AG04449 (cell line): ENCODE measurements around the gene TBCE.

ENCODE experiments used
- CTCF ChIA-PET: fragments of 350-600 bp; formaldehyde crosslinking; extraction: SDS; loops from one replicate; lab custom pipeline; 2021; ENCODE audit warnings: antibody characterized with exemption; lab: Yijun Ruan, JAX
- POLR2A ChIA-PET: fragments of 400-600, 350-600 bp; formaldehyde crosslinking; extraction: SDS; loops from one replicate; lab custom pipeline; 2020; ENCODE audit warnings: antibody characterized with exemption, inconsistent platforms; lab: Yijun Ruan, JAX
- DNase-seq: peaks from one replicate; pipeline ENCODE4 v3.0.0-alpha.2; 2010; ENCODE audit warnings: low read depth, low spot score
- H3K4me3 ChIP-seq: 2 replicates; pipeline ENCODE4 v1.5.1; 2011; ENCODE audit warnings: low read depth, mild to moderate bottlenecking, control low read depth, low read length
- CTCF ChIP-seq: IDR thresholded peaks from one replicate; pipeline ENCODE4 v1.5.1; 2011; ENCODE audit warnings: mild to moderate bottlenecking, moderate library complexity, low read length, control low read depth, inconsistent platforms; ENCODE audit not compliant: insufficient read depth; ENCODE audit errors: missing control alignments

Gene TBCE

DNA sequence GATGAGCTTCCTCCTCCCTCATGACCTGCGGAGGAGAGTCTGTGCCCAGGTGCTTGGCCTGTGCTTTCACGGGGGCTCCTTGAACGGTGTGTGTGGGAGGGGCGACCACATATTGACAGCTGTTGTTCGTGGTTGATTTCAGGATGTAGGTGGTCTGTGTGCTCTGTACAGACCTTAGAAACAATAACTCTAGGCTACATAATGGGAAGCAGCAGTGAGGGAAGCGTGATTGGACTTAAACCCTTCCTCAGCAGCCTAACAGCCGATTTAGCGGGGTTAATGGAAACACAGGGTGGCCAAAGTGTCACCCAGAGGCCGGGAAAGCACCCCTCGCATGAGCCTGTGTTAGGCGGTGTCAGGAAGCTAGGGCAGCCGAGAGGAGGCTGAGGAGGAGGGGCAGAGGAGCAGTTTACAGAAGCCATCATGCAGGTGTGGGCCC lies 56.0 kb downstream of the TBCE start:
- no peak overlapping the region for H3K4me3 ChIP-seq
- ChIA-PET POLR2A (no interaction called here), CTCF (interaction anchor here (1.3 to 5.8 kb wide), 2 partner anchors 7 to 9 kb away, joined by 3 to 51 read pairs; no protein-coding TSS in a partner anchor)
- TF ChIP-seq CTCF: no peak
- DNase-seq: no peak

- no peak overlapping the region for H3K4me3 ChIP-seq
- DNase-seq: no peak
- TF ChIP-seq CTCF: no peak
- ChIA-PET POLR2A (no interaction called here), CTCF (interaction anchor here (1.3 to 5.8 kb wide), 2 partner anchors 8 to 319 kb away, joined by 3 to 51 read pairs; no protein-coding TSS in a partner anchor)
Measured at GRCh38 chr1:235424092-235424491, 56.9 kb downstream of the TBCE start.

DNA sequence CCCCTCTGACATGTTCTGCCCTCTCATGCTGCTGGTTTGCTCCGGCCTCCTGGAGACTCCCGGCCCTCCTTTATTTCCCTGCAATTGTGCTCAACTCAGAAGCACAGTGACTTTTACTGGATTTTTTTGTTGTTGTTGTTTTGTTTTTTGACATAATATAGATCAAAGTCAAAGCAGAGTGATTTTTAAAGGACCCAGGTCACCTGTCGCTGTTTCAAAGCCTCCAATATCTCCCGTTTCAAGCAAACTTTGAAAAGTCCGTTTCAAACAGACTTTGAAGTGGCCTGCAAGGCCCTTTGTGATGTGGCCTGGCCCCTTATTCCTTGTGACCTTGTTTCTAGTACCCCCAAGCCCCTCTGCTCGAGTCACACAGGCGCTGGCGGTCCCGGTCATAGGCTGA lies 58.1 kb downstream of the TBCE start:
- POLR2A ChIA-PET: no interaction called here
- no peak overlapping the region for H3K4me3 ChIP-seq
- CTCF ChIA-PET: interaction anchor here (5.8 kb wide), 1 partner anchor 10 kb away, joined by 51 read pairs; no protein-coding TSS in a partner anchor
- DNase-seq: no peak
- TF ChIP-seq CTCF: no peak

DNA sequence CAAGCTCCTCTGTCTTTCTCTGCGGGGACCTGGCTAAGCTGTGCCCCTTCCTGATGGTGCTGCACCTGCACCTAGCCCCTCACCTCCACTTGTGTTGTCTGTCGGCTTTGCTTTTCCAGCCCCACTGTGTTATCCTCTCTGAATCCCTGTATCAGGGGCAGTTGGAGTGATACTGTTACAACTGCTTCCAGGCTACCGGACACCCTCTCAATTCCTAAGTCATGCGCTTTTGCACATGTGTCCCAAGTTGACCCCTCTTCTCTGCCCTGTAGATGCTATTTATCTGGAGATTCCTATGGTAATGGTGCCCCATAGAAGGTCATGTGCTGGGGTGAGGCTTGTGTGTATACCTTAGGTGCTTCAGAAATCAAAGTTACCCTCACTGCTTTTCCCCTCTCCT lies 58.9 kb downstream of the TBCE start:
- POLR2A ChIA-PET: no interaction called here
- no peak for TF ChIP-seq CTCF
- no peak overlapping the region for H3K4me3 ChIP-seq
- no peak for DNase-seq
- CTCF ChIA-PET: interaction anchor here (5.8 kb wide), 1 partner anchor 10 kb away, joined by 51 read pairs; no protein-coding TSS in a partner anchor

DNA sequence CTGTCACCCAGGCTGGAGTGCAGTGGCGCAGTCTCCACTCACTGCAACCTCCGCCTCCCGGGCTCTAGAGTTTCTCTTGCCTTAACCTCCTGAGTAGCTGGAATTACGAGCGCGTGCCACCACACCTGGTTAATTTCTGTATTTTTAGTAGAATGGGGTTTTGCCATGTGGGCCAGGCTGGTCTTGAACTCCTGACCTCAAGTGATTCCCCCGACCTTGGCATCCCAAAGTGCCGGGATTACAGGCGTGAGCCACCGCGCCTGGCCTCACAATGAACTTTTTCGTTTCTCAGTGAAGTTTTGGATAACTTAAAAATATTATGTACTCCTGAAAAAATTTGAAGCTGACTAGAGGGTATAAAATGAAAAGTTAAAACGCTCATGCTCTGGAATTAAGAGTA lies 59.5 kb downstream of the TBCE start:
- no peak for TF ChIP-seq CTCF
- no peak overlapping the region for H3K4me3 ChIP-seq
- CTCF ChIA-PET: interaction anchor here (1.2 to 5.8 kb wide), 3 partner anchors 8 to 357 kb away, joined by 3 to 51 read pairs (median 3); no protein-coding TSS in a partner anchor
- POLR2A ChIA-PET: no interaction called here
- no peak for DNase-seq

GRCh38 chr1:235427447-235427846 lies 60.2 kb downstream of the TBCE start:
- H3K4me3 ChIP-seq: no peak overlapping the region
- TF ChIP-seq CTCF: no peak
- no peak for DNase-seq
- CTCF ChIA-PET: interaction anchor here (1.2 to 5.8 kb wide), 3 partner anchors 9 to 357 kb away, joined by 3 to 51 read pairs (median 3); no protein-coding TSS in a partner anchor
- POLR2A ChIA-PET: no interaction called here
